HG03039 (cell line): Measurements from ENCODE around the gene TMEM9.

ENCODE experiments used
- ATAC-seq: cut with Tn5 transposase; IDR thresholded peaks from one replicate; pipeline ENCODE4 v1.9.1; 2021; ENCODE audit warnings: mild to moderate bottlenecking, moderate library complexity; ENCODE audit not compliant: unreplicated experiment

Gene TMEM9

GRCh38 chr1:201147396-201148015 lies 6.8 kb downstream of the TMEM9 start:
- no peak for ATAC-seq

GRCh38 chr1:201146626-201147390 lies 7.5 kb downstream of the TMEM9 start:
- ATAC-seq, result no peak

- no peak for ATAC-seq
Measured at GRCh38 chr1:201145816-201146215, 8.5 kb downstream of the TMEM9 start.

GRCh38 chr1:201145132-201145531 lies 9.1 kb downstream of the TMEM9 start:
- no peak for ATAC-seq

GRCh38 chr1:201144701-201145100 lies 9.6 kb downstream of the TMEM9 start:
- ATAC-seq, result no peak

- ATAC-seq, result no peak
Measured at GRCh38 chr1:201143726-201144635, 10.3 kb downstream of the TMEM9 start.

GRCh38 chr1:201142849-201143725 lies 11.2 kb downstream of the TMEM9 start:
- ATAC-seq, result no peak

GRCh38 chr1:201142011-201142848 lies 12.0 kb downstream of the TMEM9 start:
- no peak for ATAC-seq

- ATAC-seq, result no peak
Measured at GRCh38 chr1:201141418-201141817, 12.9 kb downstream of the TMEM9 start.

GRCh38 chr1:201140941-201141260 lies 13.4 kb downstream of the TMEM9 start:
- ATAC-seq, result no peak

- ATAC-seq, result no peak
Measured at GRCh38 chr1:201140235-201140940, 13.9 kb downstream of the TMEM9 start.

GRCh38 chr1:201139756-201140155 lies 14.5 kb downstream of the TMEM9 start:
- ATAC-seq, result no peak

- no peak for ATAC-seq
Measured at GRCh38 chr1:201139306-201139705, 15.0 kb downstream of the TMEM9 start.

GRCh38 chr1:201138311-201138840 lies 15.9 kb downstream of the TMEM9 start:
- no peak for ATAC-seq

- ATAC-seq, result no peak
Measured at GRCh38 chr1:201137579-201138310, 16.5 kb downstream of the TMEM9 start.

GRCh38 chr1:201137024-201137392 lies 17.3 kb downstream of the TMEM9 start:
- ATAC-seq, result no peak

GRCh38 chr1:201136355-201137023 lies 17.8 kb downstream of the TMEM9 start:
- no peak for ATAC-seq

- no peak for ATAC-seq
Measured at GRCh38 chr1:201134405-201134804, 19.9 kb downstream of the TMEM9 start.
